GM08714 (cell line): ENCODE data around the gene ATXN7L3B.

Experiments
- H3K4me3 ChIP-seq: fragments of 200-500 bp; sonication (Bioruptor generic); 2 replicates; pipeline ENCODE4 v1.5.1; 2014; ENCODE audit warnings: mild to moderate bottlenecking, low read length, inconsistent platforms
- ZNF274 ChIP-seq: IDR thresholded peaks from 2 replicates; pipeline ENCODE4 v1.6.1; 2012; ENCODE audit warnings: mild to moderate bottlenecking, low read depth, low read length

Gene ATXN7L3B

DNA sequence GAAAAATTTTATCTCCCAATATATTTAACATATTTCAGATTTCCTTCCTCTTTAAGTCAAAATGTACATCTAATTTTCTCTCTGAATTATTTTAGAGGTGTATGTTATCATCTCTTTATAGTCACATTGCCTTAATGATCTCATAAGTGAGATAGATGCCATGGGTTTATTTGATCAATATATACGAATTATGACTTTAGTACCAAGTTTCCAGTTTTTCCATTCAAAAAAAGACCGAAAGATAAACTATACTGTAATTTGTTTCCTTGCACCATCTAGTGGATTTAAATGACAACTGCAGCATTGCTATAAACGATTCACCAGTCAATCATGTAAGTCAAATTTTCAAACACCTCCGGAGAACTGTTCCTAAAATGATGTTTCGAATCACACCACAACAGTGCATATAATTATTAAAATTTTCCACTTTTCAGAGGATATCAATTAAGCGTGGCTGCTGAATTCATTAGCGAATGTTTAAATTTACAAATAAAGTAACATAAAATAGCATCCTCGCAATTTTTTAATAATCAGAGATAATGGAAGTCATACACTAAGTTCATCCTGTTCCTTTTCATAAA is 419 bp upstream of the ATXN7L3B start:
- TF ChIP-seq ZNF274: no peak
- peak overlapping the region; percentile 96 for H3K4me3 ChIP-seq

DNA sequence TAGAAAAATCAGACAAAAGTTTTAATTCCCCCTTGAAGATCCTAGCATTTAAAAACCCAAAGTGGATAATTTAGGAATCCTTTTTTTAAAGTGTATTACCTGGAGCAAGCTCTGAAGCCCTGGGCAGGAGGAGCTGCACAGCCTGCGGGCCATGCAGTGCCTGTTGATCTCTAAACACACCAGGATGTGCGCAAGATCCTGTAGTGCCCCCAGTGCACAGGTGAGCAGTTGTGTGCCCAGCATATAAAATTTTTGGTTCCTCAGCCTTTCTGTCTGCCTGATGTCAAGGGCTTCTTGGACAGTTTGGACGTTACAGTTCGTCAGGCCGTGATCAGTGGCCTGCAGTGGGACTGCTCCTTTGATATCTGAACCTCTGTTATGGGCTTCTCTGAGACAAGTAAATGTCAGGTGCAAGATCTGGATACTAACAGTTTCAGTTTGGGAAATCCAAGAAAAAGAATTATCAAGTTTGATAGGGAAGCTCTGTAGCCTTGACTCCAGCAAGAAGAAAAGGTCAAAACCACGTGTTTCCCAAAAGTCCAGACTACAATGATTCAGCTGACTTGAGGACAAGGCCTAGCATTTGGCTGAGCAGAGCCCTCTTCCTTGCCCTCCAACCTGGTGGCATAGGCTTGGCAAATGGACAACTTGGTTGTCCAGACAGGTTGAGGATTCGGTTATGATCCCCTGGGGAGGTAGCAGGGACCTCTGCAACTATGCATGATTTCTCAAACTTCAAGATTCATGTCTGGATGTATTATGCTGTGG is 1.0 kb downstream of the ATXN7L3B start:
- H3K4me3 ChIP-seq: peak overlapping the region; percentile 96
- TF ChIP-seq ZNF274: no peak

DNA sequence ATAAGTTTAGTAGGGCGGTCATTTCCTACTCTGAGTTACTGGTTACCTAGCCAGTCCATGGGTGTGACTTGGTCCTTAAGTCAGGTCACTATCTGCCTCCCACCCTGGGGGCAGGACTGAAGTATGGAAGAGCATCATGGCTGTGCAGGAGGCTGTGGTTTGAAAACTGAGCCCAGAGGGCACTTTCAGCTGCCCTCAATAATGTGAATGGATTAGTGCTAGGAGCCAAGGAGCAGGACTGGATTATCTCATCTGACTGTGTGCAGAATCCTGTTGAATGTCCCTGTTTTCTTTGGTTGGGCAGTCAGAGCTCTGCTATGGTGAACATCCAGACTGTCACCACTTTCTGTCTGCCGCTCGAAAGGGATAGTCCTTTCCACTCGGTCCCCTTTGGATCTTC is 1.6 kb downstream of the ATXN7L3B start:
- H3K4me3 ChIP-seq: peak overlapping the region; percentile 96
- no peak for TF ChIP-seq ZNF274

DNA sequence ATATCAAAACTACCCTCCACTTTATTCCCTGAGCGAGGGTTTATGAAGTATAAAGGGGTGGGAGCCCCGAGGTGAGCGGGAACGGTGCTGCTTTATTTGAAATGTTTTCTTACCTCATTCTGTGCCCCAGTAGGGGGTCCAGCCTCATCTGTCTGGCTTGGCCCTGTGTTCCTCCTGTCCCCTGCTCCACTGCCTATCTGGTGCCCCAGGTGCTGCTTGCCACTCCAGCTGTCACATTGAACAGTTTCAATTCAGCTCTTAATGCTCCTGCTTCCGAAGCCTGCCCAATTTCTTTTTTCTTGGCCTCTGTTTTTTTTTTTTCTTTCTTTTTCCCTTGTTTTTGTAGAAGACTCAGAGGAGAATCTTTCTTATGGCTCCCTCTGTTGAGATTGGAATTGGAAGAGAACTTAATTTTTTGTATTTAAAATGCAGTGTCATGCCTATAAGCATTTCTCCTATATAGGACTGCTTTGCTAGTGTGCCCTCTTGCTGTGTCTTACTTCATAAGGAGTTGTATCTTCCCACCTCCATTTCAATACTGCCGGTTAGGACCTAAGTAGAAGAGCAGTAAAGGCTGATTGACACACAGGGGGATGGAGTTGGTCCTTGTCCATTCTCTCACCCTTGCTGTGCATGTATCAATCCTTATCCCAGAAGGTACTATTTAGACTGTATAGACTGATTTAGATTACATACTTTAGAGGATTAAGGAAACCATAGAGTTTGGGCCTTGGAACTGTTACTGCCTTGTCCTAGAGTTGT is 2.3 kb downstream of the ATXN7L3B start:
- H3K4me3 ChIP-seq: peak overlapping the region; percentile 96
- TF ChIP-seq ZNF274: no peak

DNA sequence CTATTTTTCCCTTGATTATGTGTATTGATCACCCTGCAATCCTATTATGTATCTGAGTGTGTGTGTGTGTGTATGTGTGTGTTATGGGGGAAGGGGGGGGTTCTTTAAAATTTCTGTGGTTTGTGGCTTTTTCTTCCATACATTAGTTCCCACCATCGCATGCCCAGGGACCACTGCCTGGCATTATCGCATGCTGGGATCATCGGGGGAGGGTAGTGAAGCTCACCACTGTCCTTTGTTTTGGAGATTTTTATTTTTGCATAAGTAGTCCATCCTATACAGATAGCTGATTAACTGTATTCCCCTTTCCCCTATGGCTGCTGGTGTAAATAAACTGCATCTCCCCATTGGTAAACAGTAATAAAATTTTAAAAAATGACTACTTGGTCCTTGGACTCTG is 3.4 kb downstream of the ATXN7L3B start:
- no peak for TF ChIP-seq ZNF274
- peak overlapping the region; percentile 96; the same call in 1 of the 2 replicates for H3K4me3 ChIP-seq

DNA sequence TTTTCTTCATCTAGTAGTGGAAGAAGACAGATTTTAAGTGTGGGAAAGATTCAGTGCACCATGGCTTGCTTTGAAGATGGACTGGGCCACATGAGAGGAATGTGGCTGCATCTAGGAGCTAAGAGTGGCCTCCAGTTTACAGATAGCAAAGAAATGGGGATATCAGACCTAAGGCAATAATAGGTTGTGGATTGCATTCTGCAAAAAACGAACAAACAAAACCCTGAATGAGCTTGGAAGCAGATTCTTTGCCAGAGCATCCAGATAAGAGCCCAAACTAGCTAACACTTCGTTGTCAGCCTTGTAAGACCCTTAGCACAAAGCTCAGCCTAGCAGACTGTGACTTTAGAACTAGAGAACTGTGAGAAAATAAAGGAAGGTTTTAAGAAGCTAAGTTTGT is 9.6 kb downstream of the ATXN7L3B start:
- no peak for TF ChIP-seq ZNF274

DNA sequence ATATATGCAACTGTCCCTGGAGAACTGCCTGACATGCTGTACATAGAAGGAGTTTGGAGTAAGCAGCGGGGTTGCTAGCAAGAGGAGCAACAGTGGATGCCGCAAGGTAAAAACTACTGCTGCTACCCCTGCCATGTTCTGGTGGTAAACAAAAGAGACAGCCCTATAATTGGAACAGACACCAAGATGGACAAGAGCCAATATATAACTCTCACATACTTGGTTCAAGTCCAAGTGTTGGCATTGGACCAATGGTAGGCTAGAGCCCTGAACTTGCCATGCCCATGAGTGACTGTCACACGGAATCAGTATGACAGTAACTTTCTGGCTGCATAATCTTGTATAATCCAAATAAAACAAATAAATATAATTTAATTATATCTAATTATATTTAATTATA is 13.7 kb downstream of the ATXN7L3B start:
- no peak for TF ChIP-seq ZNF274

More for the DNA sequence above, 9.6 kb downstream of the ATXN7L3B start:
- H3K4me3 ChIP-seq: no peak overlapping the region

DNA sequence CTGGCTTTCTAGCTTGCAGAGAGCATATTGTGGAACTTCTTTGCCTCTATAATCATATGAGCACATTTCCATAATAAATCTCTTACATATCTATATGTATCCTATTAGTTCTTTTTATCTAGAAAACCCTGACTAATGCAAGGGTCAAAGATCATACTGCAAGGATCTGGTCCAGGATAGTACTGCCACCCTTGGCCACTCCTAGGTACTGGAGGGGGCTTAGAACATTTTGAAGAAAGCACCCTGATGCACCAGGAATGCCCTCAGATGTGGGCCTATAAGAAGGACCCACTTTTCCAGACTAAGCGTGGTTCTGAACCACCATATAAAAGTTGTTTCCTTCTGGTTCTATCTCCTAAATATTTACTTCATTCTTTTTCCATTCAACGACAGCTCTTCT is 14.6 kb downstream of the ATXN7L3B start:
- no peak overlapping the region for H3K4me3 ChIP-seq
- TF ChIP-seq ZNF274: no peak

More for the DNA sequence above, 13.7 kb downstream of the ATXN7L3B start:
- H3K4me3 ChIP-seq: no peak overlapping the region

GRCh38 chr12:74559728-74560127 is 22.1 kb downstream of the ATXN7L3B start:
- TF ChIP-seq ZNF274: no peak
- H3K4me3 ChIP-seq: no peak overlapping the region

- no peak overlapping the region for H3K4me3 ChIP-seq
- TF ChIP-seq ZNF274: no peak
These were observed 26.3 kb downstream of the ATXN7L3B start for GRCh38 chr12:74563927-74564326.

DNA sequence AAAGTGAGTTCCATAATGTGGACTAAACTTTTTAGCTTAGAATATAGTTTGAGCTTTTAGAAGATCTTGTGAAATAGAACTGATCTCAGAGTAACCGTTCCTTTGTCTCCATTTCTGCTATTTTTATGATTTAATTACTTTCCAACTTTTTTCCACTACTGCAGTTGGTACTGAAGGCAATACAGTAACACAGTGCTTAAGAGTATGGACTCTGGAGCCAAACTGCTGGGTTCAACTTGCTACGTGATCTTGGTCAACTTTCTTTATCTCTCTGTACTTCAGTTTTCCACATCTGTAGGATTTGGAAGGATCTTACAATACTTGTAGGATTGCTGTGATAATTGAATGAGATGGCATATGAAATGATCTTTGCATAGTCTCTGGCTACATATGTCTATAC is 40.9 kb downstream of the ATXN7L3B start:
- no peak for TF ChIP-seq ZNF274
- no peak overlapping the region for H3K4me3 ChIP-seq

- H3K4me3 ChIP-seq: no peak overlapping the region
- no peak for TF ChIP-seq ZNF274
These were observed 41.8 kb downstream of the ATXN7L3B start for GRCh38 chr12:74579446-74579845.

- no peak overlapping the region for H3K4me3 ChIP-seq
- TF ChIP-seq ZNF274: no peak
These were observed 42.3 kb downstream of the ATXN7L3B start for GRCh38 chr12:74579981-74580380.

GRCh38 chr12:74581439-74581838 is 43.8 kb downstream of the ATXN7L3B start:
- no peak overlapping the region for H3K4me3 ChIP-seq
- no peak for TF ChIP-seq ZNF274
